Measurements from ENCODE around the gene RABEP1.

The RABEP1 gene

DNA sequence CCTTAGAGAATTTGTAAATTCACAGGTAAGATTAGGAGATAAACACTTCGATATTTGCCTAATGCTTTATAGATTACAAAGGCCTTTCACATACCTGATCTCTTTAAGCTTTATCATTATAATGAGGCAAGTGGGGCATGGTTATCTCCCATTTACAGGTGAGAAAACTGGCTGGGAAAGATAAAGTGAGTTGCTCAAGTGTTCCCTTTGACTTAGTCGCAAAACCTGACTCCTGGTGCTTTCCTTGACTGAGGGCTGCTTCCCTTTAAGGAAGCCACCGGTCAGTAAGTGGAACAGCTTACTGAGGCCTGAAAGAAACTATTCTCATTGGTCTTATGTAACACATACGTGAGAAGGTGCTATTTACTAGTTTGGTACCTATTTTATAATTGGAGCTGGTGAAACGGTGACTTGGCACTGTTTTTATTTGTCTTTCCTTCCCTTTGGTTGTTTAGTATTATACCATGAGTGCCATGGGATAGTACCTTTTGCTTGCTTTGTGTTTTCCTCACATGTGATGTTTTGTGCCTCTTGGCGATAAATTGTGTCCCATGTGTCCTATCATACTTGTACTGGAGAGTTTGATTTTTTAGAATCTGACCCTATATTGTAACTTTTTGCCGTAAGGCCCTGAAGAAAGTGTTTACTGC, 80.2 kb downstream of the RABEP1 start:
- DNase-seq: no peak

DNA sequence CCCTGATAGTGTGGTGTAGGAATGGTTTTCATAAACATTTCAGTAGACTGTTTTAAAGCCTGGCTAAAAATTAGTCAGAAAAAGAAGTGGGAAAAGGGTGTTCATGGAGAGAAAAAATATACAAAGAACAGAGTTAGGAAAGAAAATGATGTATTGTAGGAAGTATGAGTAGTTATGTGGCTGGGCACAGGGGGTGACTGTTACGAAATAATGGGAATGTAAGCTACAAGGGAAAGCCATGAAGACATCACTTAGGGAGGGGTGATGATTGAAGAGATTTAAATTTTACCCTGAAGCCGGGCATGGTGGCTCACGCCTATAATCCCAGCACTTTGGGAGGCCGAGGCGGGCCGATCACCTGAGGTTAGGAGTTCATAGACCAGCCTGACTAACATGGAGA, 82.1 kb downstream of the RABEP1 start:
- DNase-seq: no peak

DNA sequence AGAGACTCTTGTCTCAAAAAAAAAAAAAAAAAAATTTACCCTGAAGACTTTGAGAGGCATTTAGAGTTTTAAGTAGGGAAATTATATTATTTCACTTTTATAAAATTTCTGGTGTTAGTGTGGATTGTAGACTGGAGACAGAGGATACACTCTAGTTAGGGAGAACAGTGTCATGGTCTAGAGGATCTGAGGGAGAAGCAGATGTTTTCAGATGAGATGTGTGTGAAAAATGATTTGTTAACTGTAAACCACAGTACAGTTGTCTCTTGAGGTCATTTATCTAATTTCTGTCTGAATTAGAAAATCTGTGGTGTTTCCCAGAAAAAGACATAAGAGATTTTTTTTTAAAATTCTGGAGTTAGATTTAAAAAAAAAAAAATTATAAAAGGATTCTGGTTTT, 82.6 kb downstream of the RABEP1 start:
- no peak for DNase-seq

DNA sequence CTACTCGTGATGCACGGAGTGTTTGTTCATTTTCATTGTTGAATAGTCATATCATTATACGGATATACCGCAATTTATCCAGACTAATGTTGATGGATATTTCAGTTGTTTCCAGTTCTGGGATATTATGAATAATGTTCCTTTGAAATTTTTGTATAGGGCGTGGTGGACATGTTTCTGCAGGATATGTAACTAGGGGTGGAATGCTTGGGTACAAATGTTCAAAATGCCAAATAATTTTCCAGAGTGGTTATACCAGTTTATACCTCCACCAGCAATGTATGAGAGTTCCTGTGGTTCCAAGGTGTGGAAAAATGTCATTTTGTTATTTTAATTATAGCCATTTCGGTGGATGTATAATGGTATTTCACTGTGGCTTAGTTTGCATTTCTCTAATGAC, 83.7 kb downstream of the RABEP1 start:
- DNase-seq: no peak

DNA sequence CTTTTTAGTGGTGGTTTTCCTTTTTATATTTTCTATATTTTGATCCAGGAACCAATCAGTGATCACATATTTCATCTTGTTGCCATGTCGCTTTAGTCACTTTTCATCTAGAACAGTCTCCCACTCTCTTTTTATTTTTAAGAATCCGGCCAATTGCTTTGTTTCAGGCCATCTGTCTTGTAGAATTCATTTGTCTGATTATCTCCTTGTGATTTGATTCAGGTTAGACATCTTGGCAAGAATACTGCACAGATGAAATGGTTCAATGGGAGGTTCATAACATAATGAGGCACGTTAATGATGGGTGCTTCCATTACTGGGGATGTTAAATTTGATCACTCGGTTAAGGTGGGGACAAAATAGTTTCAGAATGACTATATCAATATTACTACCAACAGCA, 88.3 kb downstream of the RABEP1 start:
- DNase-seq: no peak

DNA sequence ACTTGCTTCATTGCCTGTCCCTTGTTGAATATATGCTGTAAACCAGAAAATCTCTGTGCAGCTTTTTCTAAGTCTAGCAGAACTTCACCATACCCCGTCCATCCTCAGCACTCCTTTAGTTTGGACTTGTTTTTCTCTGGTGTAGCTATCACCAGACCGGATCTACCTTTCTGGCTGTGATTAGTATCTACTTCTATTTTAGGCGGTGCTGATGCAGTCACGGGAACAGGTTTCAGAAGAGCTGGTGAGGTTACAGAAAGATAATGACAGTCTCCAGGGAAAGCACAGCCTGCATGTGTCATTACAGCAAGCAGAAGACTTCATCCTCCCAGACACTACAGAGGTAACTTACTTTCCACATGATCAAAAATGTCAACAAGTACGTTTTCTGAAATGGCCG, 91.0 kb downstream of the RABEP1 start:
- DNase-seq: peak; percentile 0

DNA sequence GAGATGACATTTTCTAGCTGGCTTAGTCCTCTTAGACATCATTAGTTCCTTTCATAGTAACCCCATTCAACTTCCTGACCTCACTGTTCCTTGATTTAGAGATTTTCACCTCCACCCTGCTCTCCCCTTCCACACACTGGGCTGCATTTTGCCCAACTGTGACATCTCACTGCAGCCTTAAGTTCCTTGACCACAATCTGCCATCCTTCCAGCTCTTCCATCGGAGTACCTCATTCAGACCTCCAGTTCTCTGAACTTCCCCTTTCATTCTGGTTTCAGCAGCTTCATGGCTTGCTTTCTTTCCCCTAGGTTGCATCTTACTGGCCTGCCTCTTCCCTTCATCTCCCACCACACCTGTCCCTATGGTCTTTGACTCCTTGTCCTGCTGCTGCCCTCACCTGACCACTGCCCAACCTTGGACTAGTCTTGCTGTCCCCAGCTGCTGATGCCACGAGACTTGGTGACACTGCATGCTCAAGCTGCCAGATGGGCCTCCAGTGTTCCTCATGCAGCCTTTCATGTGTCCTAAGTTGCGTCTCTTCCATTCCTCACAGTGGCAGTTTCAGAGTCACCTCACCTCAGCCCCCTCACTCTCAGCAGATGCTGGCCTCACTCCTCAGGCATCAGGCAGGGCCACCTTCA, 96.6 kb downstream of the RABEP1 start:
- DNase-seq: no peak

DNA sequence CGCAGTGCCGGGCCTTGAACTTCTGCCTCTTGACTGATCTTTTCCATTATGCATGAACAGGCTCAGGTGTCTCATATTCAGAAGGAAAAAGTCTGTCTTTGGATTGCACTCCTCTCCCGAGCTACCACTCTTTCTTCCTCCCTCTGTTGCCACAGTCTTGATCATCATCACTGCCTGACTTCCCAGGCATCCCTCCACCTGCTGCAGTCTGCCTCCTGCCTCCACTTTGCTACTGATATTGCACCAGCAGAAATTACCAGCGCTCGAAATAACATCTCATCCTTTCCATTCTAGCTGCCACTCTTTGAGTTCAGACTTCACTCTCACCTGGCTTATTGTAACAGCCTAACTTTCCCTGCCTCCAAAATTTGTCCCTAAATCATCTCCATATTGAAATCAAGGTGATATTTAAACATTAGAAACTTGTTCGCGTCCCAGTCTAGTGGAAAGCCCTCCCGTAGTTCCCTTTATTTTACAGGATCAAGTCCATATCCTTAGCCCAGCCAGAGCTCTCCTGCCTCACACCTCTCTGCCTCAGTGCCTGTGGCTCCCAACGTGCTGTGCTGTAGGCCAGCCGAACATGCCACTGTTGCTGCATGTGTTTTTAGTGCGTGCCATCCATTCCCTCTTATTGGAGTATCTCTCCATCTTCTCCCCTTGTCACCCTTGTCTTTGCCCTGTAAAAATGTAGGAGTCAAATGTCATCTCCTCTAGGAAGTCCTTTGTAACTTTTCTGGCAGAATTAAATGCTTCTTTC, 97.4 kb downstream of the RABEP1 start:
- no peak for DNase-seq

DNA sequence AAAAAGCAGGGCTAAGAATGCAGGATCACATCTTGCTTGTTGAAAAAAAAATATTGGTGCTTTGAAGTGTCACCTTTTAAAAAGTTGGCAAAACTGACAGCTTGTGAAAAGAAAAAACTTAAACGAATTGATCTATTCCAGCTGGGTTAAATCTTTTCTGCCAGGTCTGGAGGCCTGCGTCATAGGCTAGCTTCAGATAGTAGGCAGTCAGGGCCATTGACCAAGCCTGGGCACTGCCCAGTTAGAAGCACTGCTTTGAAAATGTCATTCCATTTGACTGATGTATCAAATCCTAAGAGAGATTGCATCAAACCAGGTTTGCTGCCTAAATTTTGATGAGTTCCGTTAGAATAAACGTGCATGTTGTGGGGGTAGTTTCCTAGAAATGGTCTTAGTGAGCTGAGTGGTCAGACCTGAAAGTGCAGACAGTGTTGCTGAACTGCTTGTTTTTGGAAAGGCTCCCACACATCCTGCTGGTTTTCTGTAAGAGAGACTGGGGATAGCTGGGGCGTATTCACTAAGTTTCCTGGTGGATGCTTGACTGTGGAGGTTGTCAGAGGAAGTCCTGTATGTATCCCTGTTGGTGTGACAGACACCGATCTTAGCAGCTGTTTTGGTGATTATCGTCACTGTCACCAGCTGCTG, 98.5 kb downstream of the RABEP1 start:
- no peak for DNase-seq

DNA sequence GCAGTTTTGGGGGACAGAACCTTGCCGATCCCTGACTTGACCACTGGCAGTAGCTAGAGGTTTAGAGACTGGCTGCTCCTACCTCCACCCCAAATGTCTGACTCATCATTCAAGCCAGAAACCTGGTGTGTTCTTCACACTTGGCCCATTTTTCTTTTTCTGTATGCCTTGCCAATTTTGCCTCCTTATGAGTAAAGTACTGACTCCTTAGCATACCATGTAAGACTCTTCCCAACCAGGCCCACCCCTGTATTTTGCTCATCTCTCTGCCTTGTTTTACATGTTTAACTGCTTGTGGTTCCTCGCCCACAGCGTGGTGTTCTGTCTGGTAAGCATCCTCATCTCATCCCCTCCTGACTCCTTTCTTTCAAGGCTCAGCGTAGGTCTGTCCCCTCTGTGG, 99.5 kb downstream of the RABEP1 start:
- DNase-seq: no peak

DNA sequence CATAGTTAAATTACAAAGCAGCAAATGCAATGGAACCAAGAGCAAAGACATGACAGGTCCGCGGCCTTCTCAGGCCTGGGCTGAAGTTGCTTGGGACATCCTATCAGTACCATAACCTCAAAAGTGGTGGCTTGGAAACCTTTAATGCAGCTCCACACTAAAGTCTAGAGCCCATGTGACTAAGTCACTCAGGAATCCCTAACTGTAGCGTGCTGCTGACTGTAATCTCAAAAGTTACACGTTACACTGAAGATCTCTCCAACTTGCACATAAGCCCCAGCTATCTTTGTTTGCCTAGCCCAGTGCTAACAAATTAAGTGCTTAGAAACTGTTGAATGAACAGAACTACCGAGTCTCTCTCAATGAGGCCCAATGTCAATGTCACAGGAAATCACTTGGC, 109.6 kb downstream of the RABEP1 start:
- no peak for DNase-seq

DNA sequence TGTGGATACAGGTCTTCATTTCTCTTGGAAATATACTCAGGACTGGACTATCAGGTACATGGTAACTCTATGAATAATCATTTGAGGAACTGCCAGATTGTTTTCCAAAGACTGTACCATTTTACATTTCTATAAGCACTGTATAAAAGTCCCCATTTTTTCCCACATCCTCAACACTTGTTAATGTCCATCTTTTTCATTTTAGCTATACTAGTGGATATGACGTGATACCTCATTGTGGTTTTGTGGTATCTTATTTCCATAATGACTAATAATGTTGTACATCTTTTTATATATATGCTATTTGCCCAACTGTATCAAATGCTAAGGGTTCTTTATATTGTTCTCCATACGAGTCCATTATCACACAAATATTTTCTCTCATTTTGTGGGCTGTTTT, 114.5 kb downstream of the RABEP1 start:
- no peak for DNase-seq

DNA sequence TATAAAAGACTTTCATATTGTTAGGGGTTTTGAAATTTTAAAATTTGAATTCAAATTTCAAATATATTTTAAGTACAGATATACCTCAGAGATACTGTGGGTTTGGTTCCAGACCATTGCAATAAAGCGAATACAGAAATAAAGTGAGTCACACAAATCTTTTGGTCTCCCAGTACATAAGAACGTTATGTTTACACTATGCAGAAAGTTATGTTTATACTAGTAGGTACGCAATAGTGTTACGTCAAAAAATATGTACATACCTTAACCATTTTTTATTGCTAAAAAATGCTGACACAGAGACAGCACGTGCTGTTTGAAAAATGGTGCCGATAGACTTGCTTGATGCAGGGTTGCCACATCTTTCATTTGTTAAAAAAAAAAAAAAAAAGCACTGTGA, 117.7 kb downstream of the RABEP1 start:
- DNase-seq: no peak

DNA sequence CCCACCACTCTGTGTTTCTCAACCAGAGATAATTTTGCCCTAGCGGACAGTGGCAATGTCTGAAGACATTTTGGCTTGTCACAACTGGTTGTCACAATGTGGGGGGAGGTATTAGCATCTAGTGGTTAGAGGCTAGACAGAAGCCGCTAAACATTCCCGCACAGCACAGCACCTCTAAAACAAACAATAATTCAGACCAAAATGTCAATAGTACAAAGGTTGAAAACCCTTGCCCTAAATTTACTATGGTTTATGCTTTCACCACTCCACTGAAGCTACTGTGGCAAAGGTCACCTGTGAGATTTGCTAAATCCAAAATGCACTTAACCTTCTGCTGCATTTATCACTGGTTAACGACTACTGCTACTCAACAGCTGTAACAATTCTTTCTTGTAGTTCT, 123.3 kb downstream of the RABEP1 start:
- DNase-seq: no peak

DNA sequence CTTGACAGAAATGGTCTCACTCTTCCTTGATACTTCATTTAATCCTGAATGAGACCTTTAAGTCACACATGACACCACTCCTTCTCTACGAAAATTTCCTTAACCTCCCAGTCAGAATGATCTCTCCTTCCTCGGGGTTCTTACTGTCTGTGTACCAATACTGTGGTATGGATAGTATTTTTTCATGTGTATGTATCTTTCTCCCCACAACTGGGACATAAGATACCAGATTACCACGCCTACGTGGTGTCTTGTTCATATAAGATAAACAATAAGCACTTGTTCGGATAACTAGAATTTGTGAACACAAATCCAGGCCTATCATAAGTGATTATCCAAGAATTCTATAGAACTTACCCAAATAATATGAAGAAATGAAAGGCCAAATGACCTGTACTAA, 126.1 kb downstream of the RABEP1 start:
- DNase-seq: no peak

DNA sequence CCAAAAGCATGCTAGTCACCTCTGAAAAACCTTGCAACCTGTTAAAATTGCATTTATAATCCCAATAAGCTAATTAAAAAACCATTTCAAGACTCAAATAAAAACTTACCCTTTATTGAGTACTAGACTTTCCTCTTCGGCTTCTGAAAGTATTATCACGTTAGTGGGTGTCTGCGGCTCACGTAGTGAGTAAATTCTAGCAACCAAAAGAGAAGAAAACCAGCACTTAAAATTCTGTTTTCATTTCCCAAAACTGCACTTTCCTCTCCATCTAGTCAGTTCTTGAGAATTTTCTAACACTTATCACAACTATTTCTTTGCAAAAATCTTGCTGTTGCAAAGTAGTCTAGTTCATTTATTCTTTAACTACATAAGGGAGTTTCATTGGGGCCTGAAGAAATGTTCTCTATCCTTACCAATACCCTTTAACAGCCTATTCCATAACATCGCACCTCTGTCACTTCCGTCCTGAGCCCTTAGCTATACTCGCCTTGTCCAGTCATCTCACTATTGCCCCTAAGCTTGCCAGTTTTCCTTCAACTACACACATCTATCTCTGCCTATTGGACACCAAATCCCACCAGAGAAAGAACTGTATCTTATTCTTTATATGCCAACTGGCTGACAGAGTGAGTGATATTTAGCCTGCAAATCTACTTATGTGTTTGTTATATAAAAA, 128.6 kb downstream of the RABEP1 start:
- DNase-seq: no peak

DNA sequence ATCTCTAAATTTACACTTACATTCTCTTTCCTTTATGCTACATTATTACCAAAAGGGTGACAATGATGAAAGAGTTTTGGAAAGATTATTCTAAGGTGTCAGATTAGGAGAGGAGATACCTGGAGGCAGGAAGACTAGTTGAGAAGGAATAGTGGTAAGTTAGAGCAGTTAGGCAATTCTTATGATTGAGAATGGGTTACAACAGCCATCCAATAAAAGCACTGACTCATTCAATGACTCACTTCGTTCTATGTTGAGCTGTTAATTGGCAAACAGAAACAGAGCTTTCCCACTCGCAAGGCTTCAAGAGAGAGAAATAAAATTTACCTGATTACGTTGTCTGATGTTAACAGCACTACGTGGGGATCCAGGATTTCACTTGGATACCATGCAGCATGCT, 131.6 kb downstream of the RABEP1 start:
- no peak for DNase-seq

DNA sequence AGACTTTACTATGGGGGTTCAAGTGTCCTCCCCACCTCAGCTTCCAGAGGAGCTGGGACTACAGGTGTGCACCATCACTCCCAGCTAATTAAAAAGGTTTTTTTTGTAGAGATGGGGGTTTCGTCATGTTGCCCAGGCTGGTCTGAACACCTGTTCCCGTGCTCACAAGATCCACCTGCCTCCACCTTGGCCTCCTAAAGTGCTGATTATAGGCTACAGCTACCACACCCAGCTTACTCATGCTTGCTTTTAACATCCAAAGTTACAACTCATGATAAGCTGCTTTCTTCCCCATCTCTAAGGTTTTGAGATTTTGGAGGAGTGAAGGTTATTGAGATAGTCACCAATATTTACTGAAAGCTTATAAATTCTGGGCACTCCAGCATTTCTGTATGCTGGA, 134.8 kb downstream of the RABEP1 start:
- DNase-seq: no peak

DNA sequence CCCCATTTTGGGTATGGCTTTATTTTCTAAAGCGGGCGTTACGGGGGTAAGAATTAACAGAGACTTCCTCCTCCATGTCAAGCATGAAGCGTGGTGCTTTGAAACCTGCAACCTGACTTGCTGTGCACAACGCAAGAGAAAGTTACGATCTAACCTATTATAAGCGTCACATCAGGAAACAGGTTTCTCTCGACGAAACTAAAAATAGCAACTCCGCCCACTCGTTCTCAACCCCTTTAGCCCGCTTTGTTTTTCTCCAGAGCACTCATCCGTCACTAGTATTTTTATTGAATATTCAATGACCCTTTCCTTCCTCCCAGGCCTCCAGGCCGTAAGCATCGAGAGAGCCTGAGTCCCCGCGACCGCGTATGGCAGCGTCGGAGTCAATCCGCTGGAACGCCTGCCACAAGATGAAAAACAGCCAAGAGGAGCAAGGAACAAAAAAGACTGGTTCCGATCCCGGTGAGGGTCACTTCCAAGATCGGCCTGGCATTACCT, 136.8 kb downstream of the RABEP1 start:
- peak; percentile 9 for DNase-seq

DNA sequence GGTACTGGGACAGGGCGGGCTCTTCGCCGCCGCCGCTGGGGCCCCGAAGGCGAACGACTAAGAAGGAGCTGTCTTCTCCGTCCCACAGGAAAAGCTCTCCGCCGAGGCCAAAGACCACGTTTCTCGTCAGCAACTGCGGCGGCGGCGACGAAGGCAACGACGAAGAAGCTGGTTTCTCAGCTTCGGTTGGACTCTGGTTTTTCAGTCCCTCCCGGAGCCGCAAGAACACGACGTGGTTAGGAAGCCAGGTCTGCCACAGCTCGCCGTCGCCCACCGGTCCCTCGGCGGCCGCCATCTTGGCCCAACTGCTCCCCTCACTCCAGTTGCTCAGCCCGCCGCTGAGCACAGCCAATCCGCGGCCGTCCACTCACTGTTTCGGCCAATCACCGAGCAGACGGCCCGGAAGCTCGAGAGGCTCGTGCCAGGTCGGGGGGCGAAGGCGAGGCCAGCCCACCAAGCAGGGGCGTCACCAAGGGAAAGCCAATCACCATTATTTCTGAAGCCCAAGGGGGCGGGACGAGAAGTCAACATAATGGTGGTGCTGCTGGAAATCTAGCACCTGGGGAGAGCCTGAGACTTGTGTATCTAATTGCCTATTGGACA, 137.4 kb downstream of the RABEP1 start, which contains the start of gene NUP88:
Gene NUP88, minus strand, starts transcription at position 307 of the 603 bp plus-strand sequence. Its CDS starts 12 bp downstream, at position 295.
- peak; percentile 97 for DNase-seq

DNA sequence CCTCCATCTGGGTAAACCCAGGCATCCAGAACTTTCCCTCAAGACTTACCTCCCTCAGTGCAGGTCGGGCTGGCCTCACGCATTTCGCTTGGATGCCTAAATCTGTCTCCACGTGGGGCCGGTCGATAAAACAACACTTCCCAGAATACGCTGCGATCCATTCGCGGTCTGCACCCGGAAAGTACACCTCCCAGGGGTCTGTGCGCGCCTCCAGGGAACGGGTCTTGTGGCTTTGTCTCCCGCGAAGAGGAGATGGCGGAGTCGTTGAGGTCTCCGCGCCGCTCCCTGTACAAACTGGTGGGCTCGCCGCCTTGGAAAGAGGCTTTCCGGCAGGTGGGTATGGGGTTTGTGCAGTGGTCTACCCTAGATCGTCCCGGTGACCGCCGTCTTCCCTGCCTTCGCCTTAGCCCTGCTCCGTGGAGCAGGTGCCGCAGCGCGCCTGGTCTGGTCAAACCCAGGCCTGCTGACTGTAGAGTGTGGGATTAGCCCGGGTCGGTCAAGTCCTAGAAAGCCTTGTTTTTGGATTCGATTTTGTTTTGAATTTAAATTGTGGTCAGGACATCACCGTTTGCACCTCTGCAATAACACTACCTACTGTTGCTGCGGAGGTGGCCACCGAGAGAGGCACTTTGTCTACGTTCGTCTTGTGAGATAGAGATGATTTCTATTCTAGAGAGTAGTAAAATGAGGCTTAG, 138.0 kb downstream of the RABEP1 start, which contains the start of gene RPAIN:
Gene RPAIN, plus strand, starts transcription at position 224 of the 695 bp plus-strand sequence. Its CDS starts 29 bp downstream, at position 253.
- peak; percentile 92 for DNase-seq

DNA sequence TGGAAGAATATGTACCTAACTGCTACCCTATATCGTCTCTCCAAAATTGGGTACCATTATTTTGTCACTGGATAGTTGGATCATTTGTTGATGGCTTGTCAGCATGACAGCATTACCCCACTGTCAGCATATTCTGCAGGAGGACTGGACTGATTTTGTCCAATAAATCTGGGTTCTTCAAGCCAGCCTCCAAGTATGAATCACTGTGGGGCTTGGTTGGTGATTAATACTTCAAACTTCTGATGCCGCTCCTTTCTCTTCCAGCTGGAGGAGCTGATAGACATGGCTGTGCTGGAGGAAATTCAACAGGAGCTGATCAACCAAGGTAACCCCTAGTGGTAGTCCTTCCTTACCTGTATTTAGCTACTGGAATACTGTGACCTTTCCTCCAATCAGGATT, 140.4 kb downstream of the RABEP1 start:
- no peak for DNase-seq
